IgD-negative memory B cell (primary cell): Measurements from ENCODE around the gene METTL26. TPM values are rescaled to one million over a fixed set of nuclear protein-coding genes. Genes with fewer than 3 reads are reported as not detected.
A peak's percentile ranks its signal among the peaks of the same experiment; 100 is the strongest.

Source experiments
- H3K27ac Mint-ChIP-seq, 3 donors: one replicate each; pipeline ENCODE4 v1.8.0; 2020 to 2022; ENCODE audit warnings: mild to moderate bottlenecking in 3 of 3, mixed read lengths in 3 of 3, moderate library complexity in 1 of 3
- H3K27me3 Mint-ChIP-seq: one replicate; pipeline ENCODE4 v1.8.0; 2021; ENCODE audit warnings: mixed read lengths
- H3K36me3 Mint-ChIP-seq: one replicate; pipeline ENCODE4 v1.8.0; 2020; ENCODE audit warnings: mild to moderate bottlenecking, mixed read lengths
- H3K4me1 Mint-ChIP-seq, 3 donors: one replicate each; pipeline ENCODE4 v1.8.0; 2020 to 2022; ENCODE audit warnings: mixed read lengths in 3 of 3, mild to moderate bottlenecking in 1 of 3
- H3K4me3 Mint-ChIP-seq, 4 donors: one replicate each; pipeline ENCODE4 v1.8.0; 2020 to 2022; ENCODE audit warnings: mild to moderate bottlenecking in 4 of 4, mixed read lengths in 4 of 4, moderate library complexity in 3 of 4
- H3K9me3 Mint-ChIP-seq, 3 donors: one replicate each; pipeline ENCODE4 v1.8.0; 2020 to 2021; ENCODE audit warnings: mixed read lengths in 3 of 3, mild to moderate bottlenecking in 1 of 3
- polyA plus RNA-seq: library from polyadenylated mRNA; unstranded; fragments of 300-500 nt; fragmentation: Illumina TruSeq; gene quantifications from one replicate; pipeline ENCODE4 v1.2.3, GENCODE V29; 2021

METTL26 gene
- polyA plus RNA-seq, 1 donor from 2014 or later = 81.0 TPM

- peak overlapping the region in 1 of 3 donors; percentile 39 for H3K27ac Mint-ChIP-seq
- no peaks in the 10 kb centered on the region for H3K9me3 Mint-ChIP-seq
- H3K4me3 Mint-ChIP-seq = peak overlapping the region in 2 of 4 donors; percentile 17 to 58
These were observed 33.6 kb upstream of the METTL26 start for GRCh38 chr16:669666-670065.

GRCh38 chr16:668519-669171 is 32.5 kb upstream of the METTL26 start:
- no peaks in the 10 kb centered on the region for H3K27me3 Mint-ChIP-seq
- peak overlapping the region in 1 of 3 donors; percentile 10 for H3K27ac Mint-ChIP-seq
- H3K36me3 Mint-ChIP-seq = no peaks in the 10 kb centered on the region
- peak overlapping the region; percentile 45 to 86 (median 62) for H3K4me3 Mint-ChIP-seq
- H3K9me3 Mint-ChIP-seq = no peaks in the 10 kb centered on the region
- H3K4me1 Mint-ChIP-seq = peaks cover 3 to 5% (median 4%) of the 10 kb centered on the region in 3 donors

More at GRCh38 chr16:669666-670065, 33.6 kb upstream of the METTL26 start:
- peaks cover 3 to 5% (median 4%) of the 10 kb centered on the region in 3 donors for H3K4me1 Mint-ChIP-seq
- H3K27me3 Mint-ChIP-seq = no peaks in the 10 kb centered on the region
- H3K36me3 Mint-ChIP-seq = no peaks in the 10 kb centered on the region

- Mint-ChIP-seq H3K27me3 (no peaks in the 10 kb centered on the region), H3K9me3 (no peaks in the 10 kb centered on the region), H3K4me3 (peak within 1 kb of the TSS; percentile 71 to 92 (median 79)), H3K27ac (peak within 1 kb of the TSS; percentile 86 to 91 (median 91)), H3K4me1 (peaks cover 3 to 5% (median 4%) of the 10 kb centered on the region in 3 donors), H3K36me3 (no peaks in the 10 kb centered on the region)
These were observed 31.8 kb upstream of the METTL26 start, which contains the start of gene RHOT2 for GRCh38 chr16:667780-668518. RHOT2 (plus strand) TSS chr16:668132; CDS start chr16:668200, 68 bp downstream.

- Mint-ChIP-seq H3K9me3 (no peaks in the 10 kb centered on the region), H3K27me3 (no peaks in the 10 kb centered on the region), H3K36me3 (no peaks in the 10 kb centered on the region), H3K4me3 (peak overlapping the region; percentile 71 to 92 (median 79)), H3K4me1 (peaks cover 3 to 5% (median 4%) of the 10 kb centered on the region in 3 donors), H3K27ac (peak overlapping the region; percentile 86 to 91 (median 91))
These were observed 31.1 kb upstream of the METTL26 start for GRCh38 chr16:667113-667779.

GRCh38 chr16:666572-666971 is 30.5 kb upstream of the METTL26 start:
- no peak overlapping the region for H3K4me3 Mint-ChIP-seq
- no peak overlapping the region for H3K27ac Mint-ChIP-seq
- no peaks in the 10 kb centered on the region for H3K27me3 Mint-ChIP-seq
- no peaks in the 10 kb centered on the region for H3K9me3 Mint-ChIP-seq
- peaks cover 3 to 5% (median 4%) of the 10 kb centered on the region in 3 donors for H3K4me1 Mint-ChIP-seq
- H3K36me3 Mint-ChIP-seq = no peaks in the 10 kb centered on the region

- H3K27me3 Mint-ChIP-seq = no peaks in the 10 kb centered on the region
- no peak overlapping the region for H3K4me3 Mint-ChIP-seq
- H3K36me3 Mint-ChIP-seq = no peaks in the 10 kb centered on the region
- peaks cover 1 to 6% (median 2%) of the 10 kb centered on the region in 3 donors for H3K4me1 Mint-ChIP-seq
- no peaks in the 10 kb centered on the region for H3K9me3 Mint-ChIP-seq
- no peak overlapping the region for H3K27ac Mint-ChIP-seq
These were observed 26.5 kb upstream of the METTL26 start for GRCh38 chr16:662597-662996.

GRCh38 chr16:662095-662494 is 26.0 kb upstream of the METTL26 start:
- Mint-ChIP-seq H3K27me3 (no peaks in the 10 kb centered on the region), H3K4me3 (no peak overlapping the region), H3K9me3 (no peaks in the 10 kb centered on the region), H3K27ac (no peak overlapping the region), H3K4me1 (peaks cover 0 to 4% (median 0%) of the 10 kb centered on the region in 3 donors), H3K36me3 (no peaks in the 10 kb centered on the region)

GRCh38 chr16:661184-661821 is 25.2 kb upstream of the METTL26 start:
- Mint-ChIP-seq H3K36me3 (no peaks in the 10 kb centered on the region), H3K27me3 (no peaks in the 10 kb centered on the region), H3K4me1 (peaks cover 0 to 4% (median 0%) of the 10 kb centered on the region in 3 donors), H3K9me3 (no peaks in the 10 kb centered on the region), H3K4me3 (peak overlapping the region in 1 of 4 donors; percentile 45), H3K27ac (peak overlapping the region in 2 of 3 donors; percentile 31 to 85)

- Mint-ChIP-seq H3K9me3 (no peaks in the 10 kb centered on the region), H3K36me3 (no peaks in the 10 kb centered on the region), H3K4me3 (peak overlapping the region in 1 of 4 donors; percentile 45), H3K27ac (peak overlapping the region in 2 of 3 donors; percentile 76 to 85), H3K4me1 (peaks cover 0 to 4% (median 0%) of the 10 kb centered on the region in 3 donors), H3K27me3 (no peaks in the 10 kb centered on the region)
These were observed 24.5 kb upstream of the METTL26 start for GRCh38 chr16:660459-661183.

- Mint-ChIP-seq H3K36me3 (no peaks in the 10 kb centered on the region), H3K4me1 (peaks cover 0 to 4% (median 0%) of the 10 kb centered on the region in 3 donors), H3K4me3 (no peak overlapping the region), H3K9me3 (no peaks in the 10 kb centered on the region), H3K27me3 (no peaks in the 10 kb centered on the region), H3K27ac (no peak overlapping the region)
These were observed 24.0 kb upstream of the METTL26 start for GRCh38 chr16:660132-660458.

- Mint-ChIP-seq H3K36me3 (no peaks in the 10 kb centered on the region), H3K27me3 (no peaks in the 10 kb centered on the region), H3K4me3 (no peak overlapping the region), H3K4me1 (peaks cover 0 to 4% (median 0%) of the 10 kb centered on the region in 3 donors), H3K27ac (no peak overlapping the region), H3K9me3 (no peaks in the 10 kb centered on the region)
These were observed 23.5 kb upstream of the METTL26 start for GRCh38 chr16:659618-660017.

GRCh38 chr16:658679-659571 is 22.8 kb upstream of the METTL26 start:
- H3K36me3 Mint-ChIP-seq = no peaks in the 10 kb centered on the region
- no peak overlapping the region for H3K4me3 Mint-ChIP-seq
- no peak overlapping the region for H3K27ac Mint-ChIP-seq
- peaks cover 0 to 4% (median 0%) of the 10 kb centered on the region in 3 donors for H3K4me1 Mint-ChIP-seq
- H3K9me3 Mint-ChIP-seq = no peaks in the 10 kb centered on the region
- no peaks in the 10 kb centered on the region for H3K27me3 Mint-ChIP-seq

GRCh38 chr16:657487-657886 is 21.4 kb upstream of the METTL26 start:
- Mint-ChIP-seq H3K4me1 (peaks cover 0 to 4% (median 0%) of the 10 kb centered on the region in 3 donors), H3K27ac (peak overlapping the region in 1 of 3 donors; percentile 85)

More at GRCh38 chr16:657487-657886, 21.4 kb upstream of the METTL26 start:
- Mint-ChIP-seq H3K36me3 (no peaks in the 10 kb centered on the region), H3K4me3 (no peak overlapping the region), H3K27me3 (no peaks in the 10 kb centered on the region), H3K9me3 (no peaks in the 10 kb centered on the region)
